Skeletal muscle satellite cell (primary cell): ENCODE results near the gene CDH26.

Experiments used
- H3K27me3 ChIP-seq: 2 replicates; pipeline ENCODE4 v1.7.0; 2013; ENCODE audit warnings: low read length; ENCODE audit not compliant: control insufficient read depth, insufficient read depth
- H3K36me3 ChIP-seq: 2 replicates; pipeline ENCODE4 v1.7.0; 2013; ENCODE audit warnings: mild to moderate bottlenecking, control low read depth, low read length; ENCODE audit not compliant: insufficient read depth
- H3K4me1 ChIP-seq: 2 replicates; pipeline ENCODE4 v1.7.0; 2013; ENCODE audit warnings: low read length; ENCODE audit not compliant: control insufficient read depth, insufficient read depth
- H3K4me2 ChIP-seq: 2 replicates; pipeline ENCODE4 v1.7.0; 2013; ENCODE audit warnings: mild to moderate bottlenecking, low read length
- H3K4me3 ChIP-seq: 2 replicates; pipeline ENCODE4 v1.7.0; 2013; ENCODE audit warnings: low read length
- H3K9ac ChIP-seq: 2 replicates; pipeline ENCODE4 v1.7.0; 2013; ENCODE audit warnings: mild to moderate bottlenecking, low read depth, low read length, moderate library complexity
- H3K9me3 ChIP-seq: replicated peaks from 2 replicates; pipeline ENCODE4 v1.7.0; 2013; ENCODE audit warnings: mild to moderate bottlenecking, control low read depth, low read length

CDH26 gene

GRCh38 chr20:59962155-59962554 is 3.9 kb downstream of the CDH26 start:
- H3K9ac ChIP-seq, result no peak overlapping the region
- H3K4me3 ChIP-seq, result no peak overlapping the region
- no peaks in the 10 kb centered on the region for H3K9me3 ChIP-seq
- no peaks in the 10 kb centered on the region for H3K4me1 ChIP-seq
- H3K27me3 ChIP-seq, result peaks cover 25% of the 10 kb centered on the region
- H3K4me2 ChIP-seq, result no peak overlapping the region
- H3K36me3 ChIP-seq, result no peaks in the 10 kb centered on the region

- peaks cover 9% of the 10 kb centered on the region for H3K27me3 ChIP-seq
- H3K4me1 ChIP-seq, result no peaks in the 10 kb centered on the region
- no peaks in the 10 kb centered on the region for H3K36me3 ChIP-seq
- H3K4me3 ChIP-seq, result no peak overlapping the region
- no peak overlapping the region for H3K4me2 ChIP-seq
- H3K9me3 ChIP-seq, result no peaks in the 10 kb centered on the region
- no peak overlapping the region for H3K9ac ChIP-seq
Observed at GRCh38 chr20:59966428-59966827, 8.2 kb downstream of the CDH26 start.

- Histone ChIP-seq H3K36me3 (no peaks in the 10 kb centered on the region), H3K4me1 (no peaks in the 10 kb centered on the region), H3K4me2 (no peak overlapping the region), H3K9me3 (no peaks in the 10 kb centered on the region), H3K9ac (no peak overlapping the region), H3K27me3 (peaks cover 2% of the 10 kb centered on the region), H3K4me3 (no peak overlapping the region)
Observed at GRCh38 chr20:59971428-59971827, 13.2 kb downstream of the CDH26 start.

GRCh38 chr20:59972037-59972801 is 14.0 kb downstream of the CDH26 start:
- H3K4me3 ChIP-seq, result no peak overlapping the region
- H3K9ac ChIP-seq, result no peak overlapping the region
- no peak overlapping the region for H3K4me2 ChIP-seq
- no peaks in the 10 kb centered on the region for H3K4me1 ChIP-seq
- H3K27me3 ChIP-seq, result peaks cover 2% of the 10 kb centered on the region
- no peaks in the 10 kb centered on the region for H3K36me3 ChIP-seq
- H3K9me3 ChIP-seq, result no peaks in the 10 kb centered on the region

- Histone ChIP-seq H3K4me3 (no peak overlapping the region), H3K27me3 (peaks cover 2% of the 10 kb centered on the region), H3K9ac (no peak overlapping the region), H3K4me2 (no peak overlapping the region), H3K4me1 (no peaks in the 10 kb centered on the region), H3K36me3 (no peaks in the 10 kb centered on the region), H3K9me3 (no peaks in the 10 kb centered on the region)
Observed at GRCh38 chr20:59976156-59976782, 18.0 kb downstream of the CDH26 start.

- H3K27me3 ChIP-seq, result peaks cover 2% of the 10 kb centered on the region
- H3K9me3 ChIP-seq, result no peaks in the 10 kb centered on the region
- no peaks in the 10 kb centered on the region for H3K36me3 ChIP-seq
- no peaks in the 10 kb centered on the region for H3K4me1 ChIP-seq
- no peak overlapping the region for H3K4me2 ChIP-seq
- no peak overlapping the region for H3K9ac ChIP-seq
- H3K4me3 ChIP-seq, result no peak overlapping the region
Observed at GRCh38 chr20:59977086-59977485, 18.9 kb downstream of the CDH26 start.

- Histone ChIP-seq H3K4me1 (no peaks in the 10 kb centered on the region), H3K4me3 (no peak overlapping the region), H3K4me2 (no peak overlapping the region), H3K36me3 (no peaks in the 10 kb centered on the region), H3K9ac (no peak overlapping the region), H3K9me3 (no peaks in the 10 kb centered on the region), H3K27me3 (no peaks in the 10 kb centered on the region)
Observed at GRCh38 chr20:59983076-59983475, 24.9 kb downstream of the CDH26 start.

GRCh38 chr20:59984541-59984940 is 26.3 kb downstream of the CDH26 start:
- no peak overlapping the region for H3K4me3 ChIP-seq
- H3K36me3 ChIP-seq, result no peaks in the 10 kb centered on the region
- H3K4me1 ChIP-seq, result no peaks in the 10 kb centered on the region
- H3K4me2 ChIP-seq, result no peak overlapping the region
- no peaks in the 10 kb centered on the region for H3K27me3 ChIP-seq
- H3K9ac ChIP-seq, result no peak overlapping the region
- no peaks in the 10 kb centered on the region for H3K9me3 ChIP-seq

GRCh38 chr20:59985164-59985563 is 26.9 kb downstream of the CDH26 start:
- Histone ChIP-seq H3K4me2 (no peak overlapping the region), H3K4me3 (no peak overlapping the region), H3K9ac (no peak overlapping the region), H3K36me3 (no peaks in the 10 kb centered on the region), H3K9me3 (no peaks in the 10 kb centered on the region), H3K4me1 (no peaks in the 10 kb centered on the region), H3K27me3 (no peaks in the 10 kb centered on the region)

GRCh38 chr20:59985864-59986263 is 27.6 kb downstream of the CDH26 start:
- no peaks in the 10 kb centered on the region for H3K27me3 ChIP-seq
- no peaks in the 10 kb centered on the region for H3K36me3 ChIP-seq
- H3K4me2 ChIP-seq, result no peak overlapping the region
- no peak overlapping the region for H3K4me3 ChIP-seq
- no peaks in the 10 kb centered on the region for H3K4me1 ChIP-seq
- no peak overlapping the region for H3K9ac ChIP-seq
- no peaks in the 10 kb centered on the region for H3K9me3 ChIP-seq

- no peaks in the 10 kb centered on the region for H3K4me1 ChIP-seq
- no peaks in the 10 kb centered on the region for H3K9me3 ChIP-seq
- peaks cover 4% of the 10 kb centered on the region for H3K27me3 ChIP-seq
- no peaks in the 10 kb centered on the region for H3K36me3 ChIP-seq
- no peak overlapping the region for H3K9ac ChIP-seq
- H3K4me3 ChIP-seq, result no peak overlapping the region
- no peak overlapping the region for H3K4me2 ChIP-seq
Observed at GRCh38 chr20:59987135-59987534, 28.9 kb downstream of the CDH26 start.

- H3K4me2 ChIP-seq, result no peak overlapping the region
- H3K4me1 ChIP-seq, result no peaks in the 10 kb centered on the region
- H3K27me3 ChIP-seq, result peaks cover 4% of the 10 kb centered on the region
- no peaks in the 10 kb centered on the region for H3K9me3 ChIP-seq
- no peak overlapping the region for H3K9ac ChIP-seq
- H3K4me3 ChIP-seq, result no peak overlapping the region
- H3K36me3 ChIP-seq, result no peaks in the 10 kb centered on the region
Observed at GRCh38 chr20:59988141-59988540, 29.9 kb downstream of the CDH26 start.
